ENCODE data around the gene RAF1.

DNA sequence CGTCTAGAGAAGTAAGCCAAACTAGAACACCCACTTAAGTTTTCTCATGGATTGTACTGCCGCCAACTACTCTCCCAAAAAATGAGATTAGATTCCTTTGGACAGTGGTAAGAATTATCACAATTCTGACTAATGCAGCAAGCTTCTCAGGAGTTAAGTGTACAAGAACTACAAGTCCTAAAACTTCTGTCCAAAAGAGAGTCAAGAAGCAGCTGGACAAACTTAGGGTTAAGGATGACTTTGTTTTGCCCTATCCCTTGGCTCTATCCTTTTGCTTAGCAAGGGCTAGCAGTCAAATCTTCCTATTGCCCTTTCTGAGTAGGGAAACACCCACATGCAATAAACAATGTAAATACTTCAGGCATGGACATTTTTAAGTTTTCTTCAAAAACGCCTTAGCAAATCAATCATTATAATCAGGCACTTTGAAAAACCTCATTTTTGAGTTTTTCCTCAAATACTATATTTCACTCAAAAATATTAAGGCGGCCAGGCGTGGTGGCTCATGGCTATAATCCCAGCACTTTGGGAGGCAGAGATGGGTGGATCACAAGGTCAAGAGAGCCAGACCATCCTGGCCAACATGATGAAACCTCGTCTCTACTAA lies 19.5 kb downstream of the RAF1 start:
- TF ChIP-seq, protein P1, sequence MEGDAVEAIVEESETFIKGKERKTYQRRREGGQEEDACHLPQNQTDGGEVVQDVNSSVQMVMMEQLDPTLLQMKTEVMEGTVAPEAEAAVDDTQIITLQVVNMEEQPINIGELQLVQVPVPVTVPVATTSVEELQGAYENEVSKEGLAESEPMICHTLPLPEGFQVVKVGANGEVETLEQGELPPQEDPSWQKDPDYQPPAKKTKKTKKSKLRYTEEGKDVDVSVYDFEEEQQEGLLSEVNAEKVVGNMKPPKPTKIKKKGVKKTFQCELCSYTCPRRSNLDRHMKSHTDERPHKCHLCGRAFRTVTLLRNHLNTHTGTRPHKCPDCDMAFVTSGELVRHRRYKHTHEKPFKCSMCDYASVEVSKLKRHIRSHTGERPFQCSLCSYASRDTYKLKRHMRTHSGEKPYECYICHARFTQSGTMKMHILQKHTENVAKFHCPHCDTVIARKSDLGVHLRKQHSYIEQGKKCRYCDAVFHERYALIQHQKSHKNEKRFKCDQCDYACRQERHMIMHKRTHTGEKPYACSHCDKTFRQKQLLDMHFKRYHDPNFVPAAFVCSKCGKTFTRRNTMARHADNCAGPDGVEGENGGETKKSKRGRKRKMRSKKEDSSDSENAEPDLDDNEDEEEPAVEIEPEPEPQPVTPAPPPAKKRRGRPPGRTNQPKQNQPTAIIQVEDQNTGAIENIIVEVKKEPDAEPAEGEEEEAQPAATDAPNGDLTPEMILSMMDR (IDR thresholded peaks at IDR 0.05 in 4 of 5, conservative IDR thresholded peaks at IDR 0.05 in 1 of 5) = no peak
- TF ChIP-seq POLR2A (IDR thresholded peaks at IDR 0.05) = no peak
